Measurements from ENCODE around the gene FADS6.

Gene FADS6

DNA sequence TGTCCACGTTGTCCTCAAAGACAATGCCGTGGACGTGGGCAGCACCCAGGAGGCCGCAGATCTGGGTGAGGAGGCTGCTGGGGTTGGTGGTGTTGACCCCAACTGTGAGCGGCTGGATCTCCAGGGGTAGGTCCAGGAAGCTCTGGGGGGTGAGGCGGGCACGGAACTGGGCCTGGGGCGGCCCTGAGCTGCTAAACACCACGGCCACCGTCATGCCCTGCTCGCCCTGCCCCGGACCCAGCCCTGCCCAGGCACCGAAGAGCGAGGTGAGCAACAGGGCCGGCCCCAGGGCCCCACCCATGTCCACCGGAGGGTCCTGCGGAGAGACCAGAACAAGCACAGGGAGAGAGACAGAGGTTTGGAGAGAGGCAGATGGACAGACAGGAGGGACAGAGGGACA lies 38.6 kb downstream of the FADS6 start:
- no peak for DNase-seq (ENCODE audit: low read depth in 2 of 2)

DNA sequence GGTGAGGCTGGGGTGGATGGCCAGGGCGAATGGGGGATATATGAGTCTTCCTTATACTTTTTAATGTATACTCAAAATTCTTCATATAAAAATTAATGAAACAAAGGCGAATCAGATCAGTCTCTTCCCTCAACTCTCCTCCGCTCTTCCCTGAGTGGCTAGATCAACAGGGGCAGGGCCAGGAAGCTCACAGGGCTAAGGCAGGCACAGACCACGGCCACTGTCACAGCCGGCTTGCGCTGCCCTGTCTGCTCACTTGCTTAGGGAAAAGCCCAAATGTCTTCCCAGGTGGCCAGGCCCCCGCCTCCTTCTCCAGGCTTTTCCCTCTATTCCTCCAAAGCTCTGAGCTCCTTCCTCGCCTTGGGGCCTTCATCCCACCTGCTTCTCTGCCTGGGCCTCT lies 39.8 kb downstream of the FADS6 start:
- DNase-seq (ENCODE audit: low read depth in 2 of 2) = no peak

DNA sequence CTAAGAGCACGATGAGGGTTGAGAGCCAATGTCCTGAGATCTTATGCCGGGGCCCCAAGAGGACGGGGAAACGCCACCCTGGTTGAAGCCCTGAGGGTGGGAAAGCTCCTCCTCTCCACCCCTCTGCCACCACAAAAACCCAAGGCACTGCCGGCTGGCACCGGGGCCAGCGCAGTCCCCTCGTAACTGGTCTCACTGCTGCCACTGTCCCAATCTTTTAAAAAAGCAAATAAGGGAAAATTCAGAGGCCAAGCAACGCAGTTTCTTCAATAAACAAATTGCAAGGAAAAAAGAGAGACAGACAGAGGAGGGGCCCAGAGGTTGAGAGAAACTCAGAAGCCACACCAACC lies 40.4 kb downstream of the FADS6 start:
- DNase-seq (ENCODE audit: low read depth in 2 of 2) = no peak

DNA sequence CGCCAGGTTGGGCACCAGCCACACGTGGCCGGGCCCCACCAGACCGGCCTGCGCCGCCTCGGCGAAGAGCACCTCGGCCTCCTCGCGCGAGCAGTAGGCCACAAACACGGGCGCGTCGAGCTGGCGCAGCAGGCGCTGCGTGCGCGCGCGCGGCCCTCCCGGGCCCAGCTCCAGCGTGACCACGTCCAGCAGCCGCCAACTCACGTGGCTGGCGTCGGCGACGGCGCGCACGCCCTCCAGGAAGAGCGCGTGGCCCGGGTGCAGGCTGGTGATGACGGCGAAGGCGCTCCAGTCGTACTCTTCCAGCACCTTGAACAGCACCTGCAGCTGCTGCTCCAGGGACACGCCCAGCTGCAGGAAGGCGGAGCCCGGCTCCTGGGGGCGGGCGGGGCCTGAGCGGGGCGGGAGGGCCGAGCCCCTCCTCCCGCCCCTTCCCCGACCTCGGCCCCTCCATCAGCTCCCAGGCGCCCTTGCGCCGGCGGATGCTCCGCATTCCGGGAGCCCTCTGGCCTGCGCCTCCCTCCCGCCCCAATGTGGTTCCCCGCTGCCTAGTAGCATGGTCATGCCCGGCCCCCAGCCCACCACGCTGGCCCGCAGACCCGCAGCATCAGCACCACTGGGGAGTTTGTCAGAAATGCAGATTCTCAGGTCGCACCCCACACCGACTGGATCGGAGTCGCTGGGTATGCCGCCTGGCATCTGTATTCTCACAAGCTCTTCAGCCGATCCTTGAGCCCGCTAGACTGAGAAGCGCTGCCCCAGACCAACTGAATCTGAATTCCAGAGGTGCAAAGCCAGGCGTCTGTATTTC lies 41.0 kb downstream of the FADS6 start:
- DNase-seq (ENCODE audit: low read depth in 2 of 2) = peak; percentile 52 to 57

DNA sequence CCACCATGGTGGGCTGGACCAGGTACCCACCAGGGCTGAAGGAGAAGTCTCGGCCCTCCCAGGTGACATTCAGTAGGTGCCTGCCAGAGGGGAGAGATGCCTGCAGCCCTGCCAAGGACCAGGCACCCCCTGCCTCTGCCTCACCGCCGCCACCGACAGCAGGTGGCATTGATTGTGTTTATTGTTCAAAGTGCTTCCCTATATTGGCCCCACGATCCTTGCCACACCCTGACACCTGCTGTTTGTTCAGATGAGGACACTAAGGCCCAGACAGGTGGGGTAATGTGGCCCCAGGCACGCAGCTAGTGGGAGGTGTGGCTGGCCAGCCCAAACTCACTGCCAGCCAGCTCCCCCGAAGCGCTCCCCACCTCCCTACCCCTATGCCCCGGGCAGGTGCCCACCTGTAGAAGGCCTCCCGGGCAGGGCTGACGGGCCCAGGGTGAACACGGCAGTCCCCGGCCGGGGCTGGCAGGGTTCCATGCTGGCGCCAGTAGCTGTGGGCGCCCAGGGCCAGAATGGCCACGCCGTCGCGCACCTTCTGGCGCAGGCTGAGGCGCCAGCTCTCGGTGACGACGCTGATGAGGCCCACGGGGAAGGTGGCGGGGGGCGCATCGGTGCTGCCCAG lies 41.7 kb downstream of the FADS6 start:
- DNase-seq (ENCODE audit: low read depth in 2 of 2) = no peak

DNA sequence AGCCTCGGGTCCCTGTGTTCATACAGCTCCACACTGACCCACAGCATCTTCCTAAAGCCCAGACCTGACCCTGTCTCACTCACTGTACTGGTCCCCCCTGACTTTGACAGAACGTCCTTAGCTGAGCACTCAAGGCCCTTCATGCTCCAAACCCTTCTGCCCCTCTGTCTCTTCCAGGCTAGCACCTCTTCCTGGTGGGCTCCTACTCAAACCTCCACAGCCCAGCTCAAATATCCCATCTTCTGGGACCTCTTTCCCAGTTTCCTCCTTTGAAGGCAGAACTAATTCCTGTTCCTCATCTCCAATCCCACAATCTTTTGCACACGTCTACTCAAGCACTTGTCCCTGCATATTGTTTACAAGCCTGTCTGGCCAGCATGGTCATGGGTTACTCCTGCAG lies 42.5 kb downstream of the FADS6 start:
- no peak for DNase-seq (ENCODE audit: low read depth in 2 of 2)

DNA sequence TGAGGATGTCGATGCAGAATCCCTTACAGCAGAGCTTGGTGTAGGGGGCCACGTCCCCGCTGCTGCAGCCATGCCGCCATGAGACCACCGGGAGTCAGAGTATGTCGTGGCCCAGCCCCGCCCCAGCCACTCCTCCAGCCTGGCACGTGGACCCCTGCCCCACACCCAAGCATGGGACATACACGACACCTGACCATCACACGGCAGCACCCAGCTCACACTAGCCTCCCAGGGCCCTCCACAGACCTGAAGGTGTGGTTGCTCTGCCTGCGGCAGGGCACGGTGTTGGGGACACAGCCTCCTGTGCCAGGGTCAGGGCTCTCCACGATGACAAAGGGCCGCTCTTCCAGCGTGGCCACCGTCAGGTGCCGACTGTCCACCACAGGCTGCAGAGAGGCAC lies 43.1 kb downstream of the FADS6 start:
- no peak for DNase-seq (ENCODE audit: low read depth in 2 of 2)

DNA sequence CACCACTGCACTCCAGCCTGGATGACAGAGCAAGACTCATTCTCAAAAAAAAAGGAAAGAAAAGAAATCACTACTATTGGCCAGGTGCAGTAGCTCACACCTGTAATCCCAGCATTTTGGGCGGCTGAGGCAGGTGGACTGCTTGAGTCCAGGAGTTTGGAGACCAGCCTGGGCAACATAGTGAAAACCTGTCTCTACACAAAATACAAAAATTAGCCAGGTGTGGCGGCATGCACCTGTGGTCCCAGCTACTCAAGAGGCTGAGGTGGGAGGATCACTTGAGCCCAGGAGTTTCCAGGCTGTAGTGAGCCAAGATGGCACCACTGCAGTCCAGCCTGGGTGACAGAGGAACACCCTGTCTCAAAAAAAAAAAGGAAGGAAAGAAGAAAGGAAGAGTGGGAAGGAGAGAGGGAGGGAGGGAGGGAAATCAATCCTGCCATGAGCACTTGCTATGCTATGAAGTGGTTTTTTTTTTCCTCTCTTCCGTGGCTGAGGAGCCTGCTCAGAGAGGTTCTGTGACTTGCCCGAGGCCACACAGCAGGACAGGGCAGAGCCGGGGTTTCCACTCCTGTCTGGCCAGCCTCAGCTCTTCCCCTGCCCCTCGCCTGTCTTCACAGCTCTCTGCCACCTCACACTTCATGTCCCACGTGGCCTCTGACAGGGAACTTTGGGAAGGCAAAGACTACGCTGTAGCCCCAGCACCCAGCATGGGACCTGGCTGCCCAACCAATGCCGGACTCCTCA lies 44.6 kb downstream of the FADS6 start:
- DNase-seq (ENCODE audit: low read depth in 2 of 2) = no peak

DNA sequence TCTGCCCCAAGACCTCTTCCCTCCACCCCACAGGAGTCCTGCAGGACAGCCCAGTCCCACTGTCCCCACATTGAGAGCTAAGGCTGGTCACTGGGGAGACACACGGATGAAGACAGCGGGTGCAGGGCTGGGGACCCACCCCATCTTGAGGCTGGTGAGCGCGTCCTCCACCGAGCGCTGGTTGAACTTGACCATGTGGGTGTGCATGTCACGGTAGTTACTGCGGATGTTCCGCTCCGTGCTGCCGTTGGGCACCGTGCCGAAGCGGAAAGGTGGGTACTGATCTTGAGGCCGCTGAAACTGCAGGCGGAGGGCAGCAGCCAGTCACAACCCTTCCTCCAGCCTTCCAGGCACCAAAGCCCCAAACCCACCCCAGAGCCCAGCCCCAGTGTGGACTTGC lies 46.8 kb downstream of the FADS6 start:
- DNase-seq (ENCODE audit: low read depth in 2 of 2) = no peak

DNA sequence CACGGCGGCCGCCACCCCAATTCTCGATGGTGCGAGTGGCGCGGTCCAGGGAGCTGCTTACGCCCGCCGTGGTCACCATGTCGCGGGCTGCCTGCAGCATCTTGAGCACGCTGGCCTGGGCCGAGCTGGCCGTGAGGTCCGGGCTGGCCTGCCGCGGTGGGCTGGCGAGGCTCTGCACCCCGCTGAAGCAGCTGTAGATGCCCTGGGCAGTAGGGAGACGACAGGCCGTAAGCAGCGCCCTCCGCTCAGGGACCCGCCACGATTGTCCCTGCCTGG lies 50.1 kb downstream of the FADS6 start:
- no peak for DNase-seq (ENCODE audit: low read depth in 2 of 2)

DNA sequence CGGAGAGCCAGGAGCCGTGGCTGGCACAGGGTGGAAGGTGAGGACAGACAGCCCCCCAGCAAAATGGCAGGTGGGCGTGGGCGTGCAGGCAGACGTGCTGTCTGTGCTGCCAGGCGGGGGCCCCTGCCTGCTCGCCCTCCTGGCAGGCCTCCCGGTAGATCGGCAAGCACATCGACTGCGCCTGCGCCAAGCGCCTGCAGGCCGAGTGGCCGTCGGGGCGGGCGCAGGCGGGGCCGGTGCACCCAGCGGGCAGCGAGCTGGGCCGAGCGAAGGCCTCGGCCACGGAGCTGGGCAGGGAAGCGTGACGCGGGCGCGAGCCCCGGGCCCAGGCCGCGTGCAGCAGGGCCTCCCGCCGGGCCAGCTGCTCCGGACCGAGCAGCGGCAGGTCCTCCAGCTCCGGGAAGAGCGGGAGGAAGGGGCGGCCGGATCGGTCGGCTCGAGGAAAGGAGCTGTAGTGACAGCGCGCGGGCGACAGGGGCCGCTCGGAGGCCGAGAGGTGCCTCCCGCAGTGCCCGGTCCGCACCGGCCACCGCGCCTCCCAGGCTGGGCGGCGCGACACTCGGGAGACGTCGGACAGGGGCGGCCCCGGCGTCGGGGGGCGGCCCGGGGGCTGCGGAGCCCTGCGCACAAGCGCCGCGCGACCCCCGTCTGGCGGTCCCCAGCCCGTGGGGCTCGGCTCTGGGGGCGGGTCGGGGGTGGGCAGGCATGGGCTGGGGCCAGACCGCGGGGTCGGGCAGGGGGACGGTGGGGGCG lies 50.7 kb downstream of the FADS6 start:
- no peak for DNase-seq (ENCODE audit: low read depth in 2 of 2)

DNA sequence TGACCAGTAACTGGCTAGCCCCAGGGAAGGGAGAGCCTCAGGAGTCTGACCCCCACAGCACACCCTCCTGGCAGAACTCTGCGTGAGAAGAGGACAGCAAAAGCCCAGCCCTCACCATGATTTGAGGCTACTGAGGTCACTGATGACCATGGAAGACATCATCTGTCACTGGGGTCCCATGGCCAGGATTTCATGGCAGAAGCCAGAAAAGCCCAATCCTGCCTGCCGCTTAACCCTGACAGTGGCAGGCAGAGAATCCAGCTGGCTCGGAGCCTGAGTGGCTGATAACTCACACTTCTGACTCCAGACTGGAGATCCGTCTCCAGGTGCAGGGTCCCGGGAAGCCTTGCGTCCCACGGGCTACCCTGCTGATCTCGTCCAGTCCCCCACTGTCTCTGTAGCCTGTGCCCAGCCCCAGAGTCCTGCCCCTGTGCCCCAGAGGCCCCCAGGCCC lies 51.3 kb downstream of the FADS6 start:
- DNase-seq (ENCODE audit: low read depth in 2 of 2) = no peak

DNA sequence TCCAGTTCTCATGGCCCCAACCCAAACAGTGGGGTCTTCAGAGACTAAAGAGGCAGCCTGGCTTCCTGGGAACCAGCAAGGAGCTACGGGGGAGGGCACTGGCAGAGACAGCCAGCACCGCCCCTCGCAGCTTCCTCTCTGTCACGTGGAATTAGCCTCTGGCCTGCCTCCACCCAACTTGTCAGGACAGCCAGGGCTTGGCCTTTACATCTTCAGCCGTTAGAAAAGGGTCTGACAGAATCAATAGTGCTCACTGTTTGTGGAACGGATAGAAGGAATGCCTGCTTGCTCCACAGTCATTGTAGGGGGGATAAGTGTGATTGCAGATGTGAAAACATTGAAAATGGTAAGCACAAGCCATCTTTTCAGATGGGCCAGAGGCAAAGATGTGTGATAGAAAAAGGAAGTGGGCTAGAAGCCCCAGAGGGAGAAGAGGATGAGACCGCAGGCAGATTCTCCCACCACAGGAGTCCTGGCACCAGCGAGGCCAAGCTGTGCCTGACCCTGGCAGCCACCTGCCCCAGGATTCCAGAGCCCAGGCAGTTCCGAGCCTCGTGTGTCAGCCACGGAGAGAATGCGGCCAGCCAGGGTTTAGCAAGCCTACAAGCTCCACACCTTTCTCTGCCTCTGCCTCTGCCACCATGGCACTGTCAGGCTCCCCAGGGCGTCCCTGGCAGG lies 52.3 kb downstream of the FADS6 start:
- DNase-seq (ENCODE audit: low read depth in 2 of 2) = no peak

DNA sequence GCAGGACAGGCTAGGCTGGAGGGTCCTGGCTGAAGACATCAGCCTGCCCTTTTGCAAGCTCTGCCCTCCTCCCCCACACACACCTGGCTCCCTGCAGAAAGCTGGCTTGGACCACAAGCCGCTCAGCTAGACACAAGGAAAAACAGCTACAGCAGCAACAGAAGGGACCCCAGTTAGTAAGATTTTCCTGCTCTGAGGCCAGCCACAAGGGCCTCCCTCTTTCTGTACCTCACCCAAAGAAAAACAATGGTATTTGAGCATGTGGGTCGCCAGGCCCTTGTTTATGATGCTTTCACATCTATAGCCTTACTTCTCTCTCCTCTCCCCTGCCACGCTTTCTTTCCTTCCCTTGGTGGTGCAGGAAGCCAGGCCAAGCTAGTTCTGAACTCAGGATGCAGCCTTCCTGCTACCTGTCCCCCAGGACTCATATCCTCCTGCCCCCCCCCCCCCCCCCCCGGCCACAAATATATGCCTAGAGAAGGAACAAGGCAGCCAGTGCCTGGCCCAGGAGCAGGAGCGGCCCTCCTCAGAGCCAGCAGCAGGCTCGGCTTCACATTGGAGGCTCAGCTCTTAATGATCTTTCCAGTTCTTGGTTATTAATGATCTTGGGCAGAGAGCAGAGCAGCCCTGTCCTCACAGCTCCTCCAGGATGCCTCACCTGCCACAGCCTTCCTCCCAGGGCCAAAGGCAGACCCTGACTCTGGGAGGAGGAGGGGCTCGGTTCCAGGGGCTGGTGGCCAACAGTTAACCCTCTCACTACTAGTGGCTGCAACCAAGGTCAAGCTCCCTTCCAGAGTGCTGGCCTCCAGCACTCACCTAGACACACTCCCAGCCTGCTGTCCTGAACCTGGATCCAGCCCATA lies 53.2 kb downstream of the FADS6 start:
- no peak for DNase-seq (ENCODE audit: low read depth in 2 of 2)

DNA sequence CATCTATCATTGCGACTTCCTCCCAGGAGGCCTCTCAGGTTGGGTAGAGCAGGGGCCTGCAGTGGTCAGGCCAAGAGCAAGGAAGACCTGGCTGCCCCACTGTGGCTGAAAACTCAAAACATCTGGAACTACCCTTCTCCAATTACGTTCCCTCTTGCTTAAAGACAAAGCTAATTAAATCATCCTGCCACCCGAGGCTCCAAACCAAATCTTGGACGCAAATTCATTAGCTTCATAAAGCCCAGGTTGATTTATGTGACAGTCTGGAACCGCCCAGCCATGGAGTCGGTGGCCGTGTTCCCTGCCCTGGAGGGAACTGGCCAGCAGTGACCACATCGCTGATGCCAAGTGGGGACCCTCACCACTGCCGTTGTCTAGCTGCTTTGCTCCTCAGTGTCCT lies 55.2 kb downstream of the FADS6 start:
- no peak for DNase-seq (ENCODE audit: low read depth in 2 of 2)

DNA sequence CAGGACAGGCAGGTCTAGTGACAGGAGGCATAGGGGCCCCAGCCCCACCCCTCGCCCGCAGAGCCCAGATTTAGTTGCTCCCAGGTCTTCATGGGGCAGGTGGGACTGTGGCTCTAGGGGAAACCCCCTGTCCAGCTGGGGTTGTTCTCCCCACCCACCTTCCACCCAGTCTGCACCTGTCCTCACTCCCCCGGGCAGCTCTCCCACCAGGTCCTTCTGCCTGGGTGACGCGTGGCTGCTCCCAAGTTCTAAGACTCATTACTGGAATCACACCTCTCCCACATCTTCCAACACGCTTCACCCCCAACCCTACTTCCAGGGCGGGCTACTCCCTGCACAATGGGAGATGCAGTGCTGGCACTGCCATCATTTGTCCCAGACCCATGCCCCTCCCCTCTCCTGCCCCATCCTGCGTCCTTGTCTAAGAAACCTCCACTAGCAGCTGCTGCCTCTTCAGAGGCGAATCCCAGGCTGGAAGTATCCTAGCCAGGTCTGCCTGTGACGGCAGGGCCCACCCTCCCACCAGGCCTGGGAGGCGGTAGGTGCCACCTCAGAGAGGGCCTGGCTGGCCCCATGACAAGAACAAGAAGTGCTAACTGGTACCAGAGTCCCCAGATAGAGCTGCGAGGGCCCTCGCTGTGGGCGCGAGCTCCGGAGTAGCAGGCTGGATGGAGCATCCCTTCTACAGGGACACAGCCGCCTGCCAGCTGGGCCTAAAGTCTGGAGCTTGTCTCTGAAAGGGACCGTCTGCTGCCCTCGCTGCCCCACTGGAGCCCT lies 56.6 kb downstream of the FADS6 start:
- DNase-seq (ENCODE audit: low read depth in 2 of 2) = no peak

DNA sequence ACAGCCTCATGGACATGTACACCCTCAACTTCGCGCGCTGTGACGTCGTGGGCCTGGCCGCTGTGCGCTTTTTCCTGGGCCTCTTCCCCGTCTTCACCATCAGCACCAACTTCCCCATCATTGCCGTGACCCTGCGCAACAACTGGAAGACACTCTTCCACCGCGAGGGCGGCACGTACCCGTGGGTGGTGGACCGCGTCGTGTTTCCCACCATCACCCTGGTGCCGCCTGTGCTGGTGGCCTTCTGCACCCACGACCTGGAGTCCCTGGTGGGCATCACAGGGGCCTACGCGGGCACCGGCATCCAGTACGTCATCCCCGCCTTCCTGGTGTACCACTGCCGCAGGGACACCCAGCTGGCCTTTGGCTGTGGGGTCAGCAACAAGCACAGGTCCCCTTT lies 57.2 kb downstream of the FADS6 start:
- no peak for DNase-seq (ENCODE audit: low read depth in 2 of 2)

DNA sequence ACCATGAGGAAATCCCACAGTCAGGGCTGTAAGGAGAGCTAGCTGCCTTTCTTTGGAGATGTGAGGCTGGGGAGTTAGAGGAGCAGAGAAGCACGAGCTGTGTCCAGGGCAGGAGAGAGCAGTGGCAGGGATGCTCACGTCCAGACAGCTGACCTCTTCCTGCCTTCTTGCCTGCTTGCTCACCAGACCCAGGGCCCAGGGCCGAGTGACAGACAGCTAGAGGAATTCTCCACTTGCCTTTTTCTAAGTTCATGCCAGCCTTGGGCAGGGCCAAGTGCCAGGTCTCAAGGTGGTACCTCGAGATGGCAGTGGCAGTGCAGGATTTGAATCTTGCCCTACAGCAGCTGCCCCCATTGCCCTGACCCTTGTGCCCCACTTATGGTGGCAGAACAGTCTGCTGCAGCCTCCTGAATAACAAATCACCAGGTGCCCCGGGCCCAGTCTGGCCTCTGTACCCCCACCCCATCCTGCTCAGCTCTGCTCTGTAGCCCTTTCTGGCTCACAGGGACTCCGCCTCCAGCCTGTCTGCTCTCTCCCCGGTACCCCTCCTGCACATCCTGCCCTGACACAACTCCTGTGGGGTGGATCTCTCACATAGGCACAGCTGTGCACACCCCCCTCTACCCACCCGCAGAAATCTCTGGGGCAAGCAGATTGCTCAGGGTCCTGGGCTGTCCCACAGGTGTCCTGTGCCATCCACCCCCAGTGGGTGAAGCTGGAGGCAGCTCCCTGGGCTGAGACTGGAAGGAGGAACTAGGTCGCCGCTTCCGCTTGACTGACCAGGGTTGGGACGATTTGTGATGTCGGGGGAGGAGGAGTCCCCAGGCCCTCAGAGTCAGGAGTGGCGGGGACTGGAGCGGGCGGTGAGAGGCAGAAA lies 59.7 kb downstream of the FADS6 start:
- no peak for DNase-seq (ENCODE audit: low read depth in 2 of 2)

DNA sequence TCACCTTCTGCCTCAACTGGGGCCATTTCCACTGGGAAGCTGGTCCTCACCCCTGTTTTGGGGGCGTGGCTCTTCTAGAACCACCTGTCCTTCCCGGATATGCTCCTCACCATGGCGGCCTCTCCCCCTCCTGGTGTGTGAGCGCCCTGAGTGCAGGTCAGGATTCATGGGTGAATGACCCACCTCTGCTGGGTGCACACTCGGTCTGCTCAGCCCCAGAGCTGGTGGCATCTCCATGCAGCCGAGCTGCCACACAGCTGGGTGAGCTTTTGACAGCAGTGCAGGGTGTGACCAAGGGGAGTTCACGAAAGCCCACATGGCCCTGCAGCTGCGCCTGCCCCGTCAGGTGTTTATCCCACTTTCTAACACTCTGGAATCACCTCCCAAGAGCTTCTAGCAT lies 61.0 kb downstream of the FADS6 start:
- no peak for DNase-seq (ENCODE audit: low read depth in 2 of 2)

All from stimulated activated CD4-positive, alpha-beta T cell treated with anti-CD3 and anti-CD28 coated beads, Interleukin-4, amount 100 ng/mL, for 48 hours (primary cell).